Thoracic aorta (tissue), 2 donors: ENCODE measurements around the gene EIF2S2. TPM values are rescaled to one million over a fixed set of nuclear protein-coding genes. Genes with fewer than 3 reads are reported as not detected.

Experiments used
- ATAC-seq: fragments of 150-250 bp; one replicate; pipeline ENCODE4 v1.8.0; 2017; ENCODE audit warnings: low read depth; ENCODE audit not compliant: insufficient number of reproducible peaks, low FRiP score
- DNase-seq: peaks from one replicate; pipeline ENCODE4 v3.0.0-alpha.2; 2020; ENCODE audit warnings: low spot score
- H3K27ac ChIP-seq, 2 donors: fragments of 200-600 bp; sonication (generic); 1 replicate in 1 of 2; 2 replicates in 1 of 2; pipeline ENCODE4 v1.5.1; 2016; ENCODE audit warnings: mild to moderate bottlenecking in 2 of 2, moderate library complexity in 2 of 2
- H3K27me3 ChIP-seq: fragments of 200-600 bp; sonication (generic); replicated peaks from 2 replicates; pipeline ENCODE4 v1.6.0; 2016; ENCODE audit warnings: mild to moderate bottlenecking; ENCODE audit not compliant: insufficient read depth
- H3K36me3 ChIP-seq: fragments of 200-600 bp; sonication (generic); one replicate; pipeline ENCODE4 v1.5.1; 2016
- H3K4me1 ChIP-seq, 2 donors: fragments of 200-600 bp; sonication (generic); 1 replicate in 1 of 2; 2 replicates in 1 of 2; pipeline versions ENCODE4 v1.5.1 to v1.6.0; 2016; ENCODE audit warnings: low read depth in 2 of 2, mild to moderate bottlenecking in 1 of 2; ENCODE audit not compliant: control insufficient read depth in 1 of 2
- H3K4me3 ChIP-seq: fragments of 200-600 bp; sonication (generic); 2 replicates; pipeline ENCODE4 v1.5.1; 2016; ENCODE audit warnings: mild to moderate bottlenecking
- H3K9me3 ChIP-seq: fragments of 200-600 bp; sonication (generic); 2 replicates; pipeline ENCODE4 v1.5.1; 2016
- CTCF ChIP-seq: fragments of 200-600 bp; sonication (generic); IDR thresholded peaks from one replicate; pipeline ENCODE4 v1.5.1; 2019; ENCODE audit warnings: antibody characterized with exemption
- total RNA-seq, 2 donors: library from RNA; depleted of rRNA; stranded (reverse); fragments of >200 nt; gene quantifications; one replicate each; pipeline versions ENCODE4 v1.1.0 to v1.2.3, GENCODE V29; 2016

The EIF2S2 gene
- total RNA-seq, 2 donors from 2014 or later, result 24.6 to 35.8 TPM

DNA sequence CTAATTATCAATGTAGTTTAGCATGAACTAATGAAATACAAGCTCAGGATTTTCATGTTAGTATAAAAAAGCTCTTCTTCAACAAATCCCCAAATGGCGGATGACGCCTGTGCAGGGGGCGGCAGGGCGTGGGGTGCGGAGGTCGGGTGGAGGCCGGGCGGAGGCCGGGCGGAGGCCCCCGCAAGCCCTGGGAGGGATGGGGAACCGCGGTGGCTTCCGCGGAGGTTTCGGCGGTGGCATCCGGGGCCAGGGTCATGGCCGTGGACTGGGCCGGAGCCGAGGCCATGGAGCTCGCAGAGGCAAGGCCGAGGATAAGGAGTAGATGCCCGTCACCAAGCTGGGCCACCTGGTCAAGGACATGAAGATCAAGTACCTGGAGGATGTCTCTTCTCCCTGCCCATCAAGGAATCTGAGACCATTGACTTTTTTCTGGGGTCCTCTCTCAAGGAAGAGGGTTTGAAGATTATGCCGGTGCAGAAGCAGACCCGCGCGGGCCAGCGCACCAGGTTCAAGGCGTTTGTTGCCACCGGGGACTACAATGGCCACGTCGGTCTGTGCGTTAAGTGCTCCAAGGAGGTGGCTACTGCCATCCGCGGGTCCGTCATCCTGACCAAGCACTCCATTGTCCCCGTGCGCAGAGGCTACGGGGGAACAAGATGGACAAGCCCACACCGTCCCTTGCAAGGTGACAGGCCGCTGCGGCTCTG, 10.4 kb upstream of the EIF2S2 start:
- no peak for DNase-seq
- H3K9me3 ChIP-seq, result no peaks in the 10 kb centered on the region
- H3K27me3 ChIP-seq, result no peaks in the 10 kb centered on the region
- H3K4me3 ChIP-seq, result no peak overlapping the region
- no peaks in the 10 kb centered on the region for H3K36me3 ChIP-seq
- H3K4me1 ChIP-seq, result no peaks in the 10 kb centered on the region
- no peak for ATAC-seq
- H3K27ac ChIP-seq, result no peak overlapping the region
- no peak for TF ChIP-seq CTCF

DNA sequence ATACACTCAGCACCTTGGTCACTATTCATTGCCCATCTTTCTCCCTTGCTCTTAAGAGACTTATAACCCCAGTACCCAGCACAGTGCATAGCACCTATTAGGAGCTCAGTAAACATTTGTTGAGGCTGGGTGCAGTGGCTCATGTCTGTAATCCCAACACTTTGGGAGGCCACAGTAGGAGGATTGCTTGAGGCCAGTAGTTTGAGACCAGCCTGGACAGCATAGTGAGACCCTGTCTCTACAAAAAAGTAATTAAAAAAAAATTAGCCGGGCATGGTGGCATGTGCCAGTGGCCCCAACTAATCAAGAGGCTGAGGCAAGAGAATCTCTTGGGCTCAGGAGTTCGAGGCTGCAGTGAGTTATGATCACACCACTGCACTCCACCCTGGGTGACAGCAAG, 8.2 kb upstream of the EIF2S2 start:
- no peak for ATAC-seq
- no peaks in the 10 kb centered on the region for H3K4me1 ChIP-seq

DNA sequence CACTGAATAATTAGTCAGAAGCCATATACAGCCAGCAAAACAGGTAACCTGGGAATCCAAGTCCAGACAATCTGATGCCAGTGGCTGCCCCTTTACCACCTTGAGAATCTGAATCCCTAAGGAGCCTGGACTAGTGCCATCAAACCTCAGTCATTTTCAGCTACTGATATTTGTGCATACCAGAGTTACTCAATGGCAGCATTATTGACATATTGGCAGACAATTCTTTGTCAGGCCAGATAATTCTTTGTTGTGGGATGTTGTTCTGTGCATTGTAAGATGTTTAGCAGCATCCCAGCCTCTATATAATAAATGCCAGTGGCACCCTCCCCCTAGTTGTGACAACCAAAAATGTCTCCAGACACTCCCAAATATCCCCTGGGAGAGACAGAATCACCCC, 3.2 kb upstream of the EIF2S2 start:
- DNase-seq (no peak), ATAC-seq (no peak)
- Histone ChIP-seq H3K4me3 (no peak overlapping the region), H3K36me3 (no peaks in the 10 kb centered on the region), H3K27me3 (no peaks in the 10 kb centered on the region), H3K9me3 (no peaks in the 10 kb centered on the region), H3K27ac (no peak overlapping the region), H3K4me1 (peaks cover 5 to 9% of the 10 kb centered on the region in 2 donors)
- TF ChIP-seq CTCF, result no peak

More for the DNA sequence above, 8.2 kb upstream of the EIF2S2 start:
- TF ChIP-seq CTCF, result no peak
- Histone ChIP-seq H3K4me3 (no peak overlapping the region), H3K36me3 (no peaks in the 10 kb centered on the region), H3K27me3 (no peaks in the 10 kb centered on the region), H3K27ac (no peak overlapping the region), H3K9me3 (no peaks in the 10 kb centered on the region)
- no peak for DNase-seq

DNA sequence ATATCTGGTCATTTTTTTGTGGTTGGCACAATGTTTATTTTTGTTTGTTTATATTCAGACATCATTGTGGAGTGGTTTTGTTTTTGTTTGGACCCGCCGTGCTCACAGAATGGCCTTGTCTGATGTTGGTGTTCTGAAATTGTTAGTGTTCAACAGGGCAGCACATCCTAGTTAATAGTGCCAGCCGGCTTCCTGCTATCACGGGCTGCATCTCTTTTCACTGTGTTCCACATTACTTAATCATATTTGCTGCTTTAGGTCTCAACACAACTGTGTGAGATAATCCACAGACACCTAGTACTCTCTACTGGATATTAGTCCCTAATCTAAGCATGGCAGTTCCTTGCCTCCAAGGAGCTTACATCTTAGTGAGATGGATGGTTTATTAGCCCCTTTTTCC, 2.8 kb upstream of the EIF2S2 start:
- Histone ChIP-seq H3K27ac (no peak overlapping the region), H3K36me3 (no peaks in the 10 kb centered on the region), H3K27me3 (no peaks in the 10 kb centered on the region), H3K9me3 (no peaks in the 10 kb centered on the region), H3K4me3 (no peak overlapping the region), H3K4me1 (peaks cover 9 to 14% of the 10 kb centered on the region in 2 donors)
- ATAC-seq (no peak), DNase-seq (no peak)
- TF ChIP-seq CTCF, result no peak

- peaks cover 25 to 34% of the 10 kb centered on the region in 2 donors for H3K4me1 ChIP-seq
- H3K27ac ChIP-seq, result peak overlapping the region; percentile 54 to 81
- ATAC-seq (no peak), DNase-seq (no peak)
- no peaks in the 10 kb centered on the region for H3K9me3 ChIP-seq
- no peaks in the 10 kb centered on the region for H3K27me3 ChIP-seq
- H3K4me3 ChIP-seq, result peak overlapping the region; percentile 90
- no peak for TF ChIP-seq CTCF
- peaks cover 6% of the 10 kb centered on the region for H3K36me3 ChIP-seq
Measured at GRCh38 chr20:34112600-34113101, 608 bp upstream of the EIF2S2 start.
